ENCODE measurements around the gene TMEM252.

Gene TMEM252

GRCh38 chr9:68575817-68576216 lies 35.1 kb upstream of the TMEM252 start:
- H2BK120ac ChIP-seq (ENCODE audit: low read depth, low read length), result no peak overlapping the region
- H2AK5ac ChIP-seq (ENCODE audit: low read length), result no peak overlapping the region
- H3K4ac ChIP-seq (ENCODE audit: low read depth, low read length), result no peak overlapping the region
- H3K4me3 ChIP-seq (ENCODE audit: low read length), result no peak overlapping the region
- no peaks in the 10 kb centered on the region for H3K79me1 ChIP-seq (ENCODE audit: low read length)
- no peak overlapping the region for H3K18ac ChIP-seq (ENCODE audit: low read length)
- H3K4me2 ChIP-seq (ENCODE audit: low read length), result no peak overlapping the region
- no peaks in the 10 kb centered on the region for H3K4me1 ChIP-seq (ENCODE audit: control insufficient read depth, low read depth, low read length)
- H2BK15ac ChIP-seq (replicated peaks; ENCODE audit: low read depth), result no peak overlapping the region
- no peaks in the 10 kb centered on the region for H3K27me3 ChIP-seq (ENCODE audit: insufficient read depth, low read length, poor library complexity)
- no peak overlapping the region for H3K9ac ChIP-seq (ENCODE audit: low read length)
- no peak overlapping the region for H3K27ac ChIP-seq (ENCODE audit: low read depth, low read length)
- DNase-seq, result no peak
- no peak overlapping the region for H4K8ac ChIP-seq (ENCODE audit: low read depth, low read length)
- no peak overlapping the region for H4K5ac ChIP-seq (ENCODE audit: low read length)
- H3K56ac ChIP-seq (ENCODE audit: low read length), result no peak overlapping the region
- no CpG with 5 or more reads among the region's 5 CpGs for whole genome bisulfite sequencing (ENCODE audit: extremely low coverage, insufficient coverage, low lambda C conversion rate)
- no peaks in the 10 kb centered on the region for H3K79me2 ChIP-seq (ENCODE audit: control insufficient read depth, insufficient read depth, low read length)
- no peak overlapping the region for H3K23ac ChIP-seq (ENCODE audit: low read length)
- H3K36me3 ChIP-seq (ENCODE audit: control insufficient read depth, insufficient read depth, low read length), result no peaks in the 10 kb centered on the region
- no peak overlapping the region for H2BK5ac ChIP-seq (ENCODE audit: low read length)

DNA sequence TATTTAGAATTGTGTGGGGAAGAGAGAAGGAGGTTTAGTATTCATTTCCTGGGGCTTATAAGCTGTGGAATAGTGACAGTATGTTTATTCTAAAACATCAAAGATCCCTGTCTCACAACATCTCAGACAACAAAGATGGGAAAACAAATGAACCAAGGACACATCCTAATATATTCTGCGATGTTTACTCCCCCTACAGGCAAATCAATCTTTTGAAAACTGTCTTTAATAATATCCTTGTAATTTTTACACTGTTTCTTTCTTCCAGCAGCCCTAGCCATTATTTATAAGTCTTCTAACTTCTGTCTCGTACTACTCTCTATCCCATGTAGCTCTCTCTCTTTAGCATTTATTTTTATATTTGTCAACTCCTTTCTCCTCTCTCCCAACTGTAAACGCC lies 33.5 kb upstream of the TMEM252 start:
- H3K79me1 ChIP-seq (ENCODE audit: low read length), result no peaks in the 10 kb centered on the region
- H2BK120ac ChIP-seq (ENCODE audit: low read depth, low read length), result no peak overlapping the region
- H3K4me2 ChIP-seq (ENCODE audit: low read length), result no peak overlapping the region
- H4K8ac ChIP-seq (ENCODE audit: low read depth, low read length), result no peak overlapping the region
- no peak overlapping the region for H3K4me3 ChIP-seq (ENCODE audit: low read length)
- no peak overlapping the region for H3K56ac ChIP-seq (ENCODE audit: low read length)
- H3K23ac ChIP-seq (ENCODE audit: low read length), result no peak overlapping the region
- H2AK5ac ChIP-seq (ENCODE audit: low read length), result no peak overlapping the region
- no peak overlapping the region for H2BK15ac ChIP-seq (replicated peaks; ENCODE audit: low read depth)
- no peak for DNase-seq
- WGBS (ENCODE audit: extremely low coverage, insufficient coverage, low lambda C conversion rate), result no CpG with 5 or more reads among the region's 3 CpGs
- no peak overlapping the region for H3K27ac ChIP-seq (ENCODE audit: low read depth, low read length)
- no peak overlapping the region for H4K5ac ChIP-seq (ENCODE audit: low read length)
- no peak overlapping the region for H2BK5ac ChIP-seq (ENCODE audit: low read length)
- H3K18ac ChIP-seq (ENCODE audit: low read length), result no peak overlapping the region
- H3K4me1 ChIP-seq (ENCODE audit: control insufficient read depth, low read depth, low read length), result no peaks in the 10 kb centered on the region
- no peak overlapping the region for H3K4ac ChIP-seq (ENCODE audit: low read depth, low read length)
- H3K36me3 ChIP-seq (ENCODE audit: control insufficient read depth, insufficient read depth, low read length), result no peaks in the 10 kb centered on the region
- H3K9ac ChIP-seq (ENCODE audit: low read length), result no peak overlapping the region
- H3K27me3 ChIP-seq (ENCODE audit: insufficient read depth, low read length, poor library complexity), result no peaks in the 10 kb centered on the region
- no peaks in the 10 kb centered on the region for H3K79me2 ChIP-seq (ENCODE audit: control insufficient read depth, insufficient read depth, low read length)

DNA sequence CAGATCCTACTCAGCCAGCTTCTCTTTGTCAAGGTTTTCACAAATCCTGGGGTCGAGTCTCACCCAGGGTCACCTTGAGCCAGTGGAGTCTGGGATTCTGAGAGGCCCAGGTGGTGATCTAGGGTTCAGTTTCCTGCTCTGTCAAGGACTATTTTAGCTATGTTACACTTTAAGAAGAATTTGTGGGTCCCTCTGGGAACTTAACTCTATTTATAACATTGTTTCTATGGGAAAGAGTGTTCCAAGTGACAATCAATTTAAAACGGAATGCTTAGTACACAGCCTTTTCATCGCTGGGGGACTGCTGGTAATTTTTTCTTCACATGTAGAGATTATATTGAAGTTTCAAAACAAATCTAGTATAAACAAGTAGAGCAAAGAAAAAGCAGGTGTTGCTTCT lies 26.9 kb upstream of the TMEM252 start:
- Histone ChIP-seq H3K4me1 (ENCODE audit: control insufficient read depth, low read depth, low read length) (no peaks in the 10 kb centered on the region), H3K27ac (ENCODE audit: low read depth, low read length) (no peak overlapping the region), H3K56ac (ENCODE audit: low read length) (no peak overlapping the region), H4K5ac (ENCODE audit: low read length) (no peak overlapping the region), H3K9ac (ENCODE audit: low read length) (no peak overlapping the region), H3K36me3 (ENCODE audit: control insufficient read depth, insufficient read depth, low read length) (no peaks in the 10 kb centered on the region), H4K8ac (ENCODE audit: low read depth, low read length) (no peak overlapping the region), H2BK120ac (ENCODE audit: low read depth, low read length) (no peak overlapping the region), H3K79me2 (ENCODE audit: control insufficient read depth, insufficient read depth, low read length) (no peaks in the 10 kb centered on the region), H2BK15ac (replicated peaks; ENCODE audit: low read depth) (no peak overlapping the region), H3K27me3 (ENCODE audit: insufficient read depth, low read length, poor library complexity) (no peaks in the 10 kb centered on the region), H3K79me1 (ENCODE audit: low read length) (no peaks in the 10 kb centered on the region), H2AK5ac (ENCODE audit: low read length) (no peak overlapping the region), H3K4me2 (ENCODE audit: low read length) (no peak overlapping the region), H2BK5ac (ENCODE audit: low read length) (no peak overlapping the region), H3K4me3 (ENCODE audit: low read length) (no peak overlapping the region), H3K4ac (ENCODE audit: low read depth, low read length) (no peak overlapping the region), H3K18ac (ENCODE audit: low read length) (no peak overlapping the region), H3K23ac (ENCODE audit: low read length) (no peak overlapping the region)
- no peak for DNase-seq
- WGBS (ENCODE audit: extremely low coverage, insufficient coverage, low lambda C conversion rate), result no CpG with 5 or more reads among the region's 3 CpGs

- Histone ChIP-seq H2BK120ac (ENCODE audit: low read depth, low read length) (no peak overlapping the region), H3K56ac (ENCODE audit: low read length) (no peak overlapping the region), H3K4me2 (ENCODE audit: low read length) (no peak overlapping the region), H3K4me1 (ENCODE audit: control insufficient read depth, low read depth, low read length) (no peaks in the 10 kb centered on the region), H4K5ac (ENCODE audit: low read length) (no peak overlapping the region), H3K79me1 (ENCODE audit: low read length) (no peaks in the 10 kb centered on the region), H3K4ac (ENCODE audit: low read depth, low read length) (no peak overlapping the region), H3K27ac (ENCODE audit: low read depth, low read length) (no peak overlapping the region), H4K8ac (ENCODE audit: low read depth, low read length) (no peak overlapping the region), H3K4me3 (ENCODE audit: low read length) (no peak overlapping the region), H3K9ac (ENCODE audit: low read length) (no peak overlapping the region), H3K23ac (ENCODE audit: low read length) (no peak overlapping the region), H3K18ac (ENCODE audit: low read length) (no peak overlapping the region), H2AK5ac (ENCODE audit: low read length) (no peak overlapping the region), H2BK15ac (replicated peaks; ENCODE audit: low read depth) (no peak overlapping the region), H3K79me2 (ENCODE audit: control insufficient read depth, insufficient read depth, low read length) (no peaks in the 10 kb centered on the region), H3K27me3 (ENCODE audit: insufficient read depth, low read length, poor library complexity) (no peaks in the 10 kb centered on the region), H3K36me3 (ENCODE audit: control insufficient read depth, insufficient read depth, low read length) (no peaks in the 10 kb centered on the region), H2BK5ac (ENCODE audit: low read length) (no peak overlapping the region)
- DNase-seq, result peak; percentile 23
- no CpG with 5 or more reads among the region's 2 CpGs for WGBS (ENCODE audit: extremely low coverage, insufficient coverage, low lambda C conversion rate)
Measured at GRCh38 chr9:68562461-68562860, 21.8 kb upstream of the TMEM252 start.

DNA sequence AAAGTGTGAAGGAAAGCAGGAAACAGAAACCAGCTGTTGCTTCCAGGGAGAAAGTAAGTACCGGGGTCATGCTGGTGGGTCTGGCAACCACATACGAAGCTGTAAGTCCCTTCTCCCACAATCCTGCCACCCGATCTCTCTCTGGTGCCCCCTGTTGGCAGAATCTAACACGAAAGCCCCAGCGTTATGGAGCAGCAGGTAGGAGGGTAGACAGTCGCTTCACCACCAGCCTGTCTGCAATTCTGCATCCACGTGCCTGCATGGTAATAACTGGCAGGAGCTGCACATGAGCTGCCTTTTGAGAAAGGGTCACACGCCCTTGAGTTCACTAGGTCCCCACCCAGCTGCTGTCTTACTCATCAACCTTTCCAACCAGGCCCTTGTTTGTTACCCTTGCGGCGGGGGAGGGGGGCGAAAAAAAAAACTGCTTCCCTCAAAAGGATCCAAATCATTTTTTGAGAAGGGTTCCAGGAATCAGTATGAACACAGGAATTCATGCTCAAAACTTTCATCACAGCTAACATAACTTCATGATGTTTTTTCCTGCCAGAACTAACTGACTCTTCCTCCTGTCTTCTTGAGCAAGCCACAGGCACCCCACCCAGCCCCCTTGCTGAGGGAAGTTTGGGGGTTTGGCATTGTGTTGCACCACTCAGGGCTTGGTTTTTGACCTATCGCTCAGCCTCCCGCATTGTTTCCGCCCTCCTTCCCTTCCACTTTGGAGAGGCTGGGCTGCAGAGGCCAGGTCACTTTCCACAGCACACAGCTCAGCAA lies 19.6 kb upstream of the TMEM252 start:
- H3K79me2 ChIP-seq (ENCODE audit: control insufficient read depth, insufficient read depth, low read length), result no peaks in the 10 kb centered on the region
- H4K5ac ChIP-seq (ENCODE audit: low read length), result no peak overlapping the region
- H3K79me1 ChIP-seq (ENCODE audit: low read length), result no peaks in the 10 kb centered on the region
- H3K4me1 ChIP-seq (ENCODE audit: control insufficient read depth, low read depth, low read length), result no peaks in the 10 kb centered on the region
- H3K4me2 ChIP-seq (ENCODE audit: low read length), result no peak overlapping the region
- H2BK5ac ChIP-seq (ENCODE audit: low read length), result no peak overlapping the region
- H2BK120ac ChIP-seq (ENCODE audit: low read depth, low read length), result no peak overlapping the region
- no peak overlapping the region for H3K18ac ChIP-seq (ENCODE audit: low read length)
- DNase-seq, result peak; percentile 88
- H3K4ac ChIP-seq (ENCODE audit: low read depth, low read length), result no peak overlapping the region
- WGBS (ENCODE audit: extremely low coverage, insufficient coverage, low lambda C conversion rate), result no CpG with 5 or more reads among the region's 14 CpGs
- no peak overlapping the region for H3K9ac ChIP-seq (ENCODE audit: low read length)
- no peak overlapping the region for H3K4me3 ChIP-seq (ENCODE audit: low read length)
- H4K8ac ChIP-seq (ENCODE audit: low read depth, low read length), result no peak overlapping the region
- H2BK15ac ChIP-seq (replicated peaks; ENCODE audit: low read depth), result no peak overlapping the region
- H2AK5ac ChIP-seq (ENCODE audit: low read length), result no peak overlapping the region
- no peak overlapping the region for H3K56ac ChIP-seq (ENCODE audit: low read length)
- no peak overlapping the region for H3K23ac ChIP-seq (ENCODE audit: low read length)
- H3K36me3 ChIP-seq (ENCODE audit: control insufficient read depth, insufficient read depth, low read length), result no peaks in the 10 kb centered on the region
- no peak overlapping the region for H3K27ac ChIP-seq (ENCODE audit: low read depth, low read length)
- H3K27me3 ChIP-seq (ENCODE audit: insufficient read depth, low read length, poor library complexity), result no peaks in the 10 kb centered on the region

GRCh38 chr9:68558545-68558944 lies 17.9 kb upstream of the TMEM252 start:
- DNase-seq, result no peak
- Histone ChIP-seq H3K36me3 (ENCODE audit: control insufficient read depth, insufficient read depth, low read length) (no peaks in the 10 kb centered on the region), H2BK15ac (replicated peaks; ENCODE audit: low read depth) (no peak overlapping the region), H3K27ac (ENCODE audit: low read depth, low read length) (no peak overlapping the region), H3K23ac (ENCODE audit: low read length) (no peak overlapping the region), H2BK5ac (ENCODE audit: low read length) (no peak overlapping the region), H3K4me1 (ENCODE audit: control insufficient read depth, low read depth, low read length) (no peaks in the 10 kb centered on the region), H3K56ac (ENCODE audit: low read length) (no peak overlapping the region), H2AK5ac (ENCODE audit: low read length) (no peak overlapping the region), H3K9ac (ENCODE audit: low read length) (no peak overlapping the region), H3K27me3 (ENCODE audit: insufficient read depth, low read length, poor library complexity) (no peaks in the 10 kb centered on the region), H2BK120ac (ENCODE audit: low read depth, low read length) (no peak overlapping the region), H3K4ac (ENCODE audit: low read depth, low read length) (no peak overlapping the region), H4K5ac (ENCODE audit: low read length) (no peak overlapping the region), H3K18ac (ENCODE audit: low read length) (no peak overlapping the region), H3K4me3 (ENCODE audit: low read length) (no peak overlapping the region), H3K79me2 (ENCODE audit: control insufficient read depth, insufficient read depth, low read length) (no peaks in the 10 kb centered on the region), H4K8ac (ENCODE audit: low read depth, low read length) (no peak overlapping the region), H3K79me1 (ENCODE audit: low read length) (no peaks in the 10 kb centered on the region), H3K4me2 (ENCODE audit: low read length) (no peak overlapping the region)
- no CpG with 5 or more reads among the region's 5 CpGs for WGBS (ENCODE audit: extremely low coverage, insufficient coverage, low lambda C conversion rate)

All from mesendoderm (in vitro differentiated cells).